ENCODE measurements around the gene PEX16. TPM values are rescaled to one million over a fixed set of nuclear protein-coding genes. Genes with fewer than 3 reads are reported as not detected.

The PEX16 gene
- total RNA-seq, 1 donor from 2014 or later = 28.0 TPM

GRCh38 chr11:45887587-45887986 is 30.1 kb downstream of the PEX16 start:
- Mint-ChIP-seq H3K4me3 (ENCODE audit: low read depth) (peak overlapping the region; percentile 38), H3K4me1 (ENCODE audit: low read depth) (peaks cover 5% of the 10 kb centered on the region), H3K27me3 (peaks cover 8% of the 10 kb centered on the region), H3K36me3 (ENCODE audit: insufficient read depth) (no peaks in the 10 kb centered on the region), H3K9me3 (ENCODE audit: low read depth) (no peaks in the 10 kb centered on the region), H3K27ac (no peak overlapping the region)
- no peak for DNase-seq (ENCODE audit: low spot score, unreplicated experiment)
- no peak for TF ChIP-seq CTCF (IDR thresholded peaks at IDR 0.05; ENCODE audit: unreplicated experiment)

- no peak for TF ChIP-seq CTCF (IDR thresholded peaks at IDR 0.05; ENCODE audit: unreplicated experiment)
- Mint-ChIP-seq H3K27me3 (peaks cover 8% of the 10 kb centered on the region), H3K9me3 (ENCODE audit: low read depth) (no peaks in the 10 kb centered on the region), H3K27ac (no peak overlapping the region), H3K36me3 (ENCODE audit: insufficient read depth) (peaks cover 3% of the 10 kb centered on the region), H3K4me1 (ENCODE audit: low read depth) (no peaks in the 10 kb centered on the region), H3K4me3 (ENCODE audit: low read depth) (peak overlapping the region; percentile 66)
- DNase-seq (ENCODE audit: low spot score, unreplicated experiment) = no peak
Observed at GRCh38 chr11:45886816-45887520, 30.7 kb downstream of the PEX16 start.

- Mint-ChIP-seq H3K27ac (peak overlapping the region; percentile 33), H3K27me3 (peaks cover 8% of the 10 kb centered on the region), H3K4me1 (ENCODE audit: low read depth) (no peaks in the 10 kb centered on the region), H3K4me3 (ENCODE audit: low read depth) (peak overlapping the region; percentile 66), H3K9me3 (ENCODE audit: low read depth) (no peaks in the 10 kb centered on the region), H3K36me3 (ENCODE audit: insufficient read depth) (peaks cover 3% of the 10 kb centered on the region)
- no peak for TF ChIP-seq CTCF (IDR thresholded peaks at IDR 0.05; ENCODE audit: unreplicated experiment)
- no peak for DNase-seq (ENCODE audit: low spot score, unreplicated experiment)
Observed at GRCh38 chr11:45885921-45886721, 31.6 kb downstream of the PEX16 start.

- H3K36me3 Mint-ChIP-seq (ENCODE audit: insufficient read depth) = peaks cover 4% of the 10 kb centered on the region
- H3K27ac Mint-ChIP-seq = peak within 1 kb of the TSS; percentile 33
- H3K27me3 Mint-ChIP-seq = peaks cover 8% of the 10 kb centered on the region
- no peaks in the 10 kb centered on the region for H3K9me3 Mint-ChIP-seq (ENCODE audit: low read depth)
- peak; percentile 71 for DNase-seq (ENCODE audit: low spot score, unreplicated experiment)
- H3K4me1 Mint-ChIP-seq (ENCODE audit: low read depth) = no peaks in the 10 kb centered on the region
- no peak for TF ChIP-seq CTCF (IDR thresholded peaks at IDR 0.05; ENCODE audit: unreplicated experiment)
- peak within 1 kb of the TSS; percentile 66 for H3K4me3 Mint-ChIP-seq (ENCODE audit: low read depth)
Observed at GRCh38 chr11:45885274-45885920, 32.3 kb downstream of the PEX16 start, which contains the start of gene MAPK8IP1. Gene MAPK8IP1, plus strand, starts transcription at chr11:45885651. Its CDS starts 170 bp downstream, at chr11:45885821.

GRCh38 chr11:45884596-45885185 is 33.0 kb downstream of the PEX16 start:
- DNase-seq (ENCODE audit: low spot score, unreplicated experiment) = no peak
- no peaks in the 10 kb centered on the region for H3K4me1 Mint-ChIP-seq (ENCODE audit: low read depth)
- no peak for TF ChIP-seq CTCF (IDR thresholded peaks at IDR 0.05; ENCODE audit: unreplicated experiment)
- H3K27ac Mint-ChIP-seq = no peak overlapping the region
- H3K4me3 Mint-ChIP-seq (ENCODE audit: low read depth) = peak overlapping the region; percentile 61
- H3K9me3 Mint-ChIP-seq (ENCODE audit: low read depth) = no peaks in the 10 kb centered on the region
- peaks cover 8% of the 10 kb centered on the region for H3K27me3 Mint-ChIP-seq
- peaks cover 6% of the 10 kb centered on the region for H3K36me3 Mint-ChIP-seq (ENCODE audit: insufficient read depth)

All from progenitor cell of endocrine pancreas (in vitro differentiated cells).